ENCODE data around the gene CHRNA5.

The CHRNA5 gene

DNA sequence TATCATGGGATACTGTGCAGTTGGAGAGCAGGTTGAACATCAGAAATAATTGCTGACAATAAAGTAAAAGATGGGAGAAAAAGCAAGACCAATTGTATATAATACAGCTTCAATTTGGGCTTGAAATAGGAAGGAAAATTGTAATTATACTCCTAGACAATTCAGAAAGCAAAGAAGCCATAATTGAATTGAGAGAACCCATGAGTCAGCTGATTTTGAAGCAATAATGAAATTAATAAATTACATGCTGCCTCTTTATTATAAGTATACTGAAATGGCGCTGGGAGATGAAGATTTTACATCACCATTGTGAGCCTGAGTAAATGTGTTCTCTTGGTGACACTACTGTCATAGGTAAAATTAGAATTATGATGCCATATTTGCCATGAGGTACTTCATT, 32.3 kb downstream of the CHRNA5 start:
- Histone ChIP-seq H3K36me3 (replicated peaks; ENCODE audit: insufficient read depth, low read length) (no peaks in the 10 kb centered on the region), H3K9me2 (replicated peaks; ENCODE audit: insufficient read depth, low read length) (no peaks in the 10 kb centered on the region), H3F3A (ENCODE audit: insufficient read depth, low read length) (no peaks in the 10 kb centered on the region), H3K9me3 (replicated peaks; ENCODE audit: insufficient read depth, low read length) (no peaks in the 10 kb centered on the region; the same call in 1 of the 2 replicates), H3K79me2 (ENCODE audit: low read length) (no peaks in the 10 kb centered on the region), H2AFZ (ENCODE audit: low read length) (no peak overlapping the region), H3K27ac (ENCODE audit: low read length) (no peak overlapping the region), H3K4me2 (ENCODE audit: low read depth, low read length) (no peak overlapping the region), H4K20me1 (ENCODE audit: insufficient read depth, low read length) (no peaks in the 10 kb centered on the region), H3K9ac (ENCODE audit: low read length) (no peak overlapping the region), H3K27me3 (replicated peaks; ENCODE audit: insufficient read depth, low read length) (no peaks in the 10 kb centered on the region), H3K4me3 (ENCODE audit: low read length) (no peak overlapping the region), H3K4me1 (ENCODE audit: low read length) (no peaks in the 10 kb centered on the region)
- TF ChIP-seq, protein P1, sequence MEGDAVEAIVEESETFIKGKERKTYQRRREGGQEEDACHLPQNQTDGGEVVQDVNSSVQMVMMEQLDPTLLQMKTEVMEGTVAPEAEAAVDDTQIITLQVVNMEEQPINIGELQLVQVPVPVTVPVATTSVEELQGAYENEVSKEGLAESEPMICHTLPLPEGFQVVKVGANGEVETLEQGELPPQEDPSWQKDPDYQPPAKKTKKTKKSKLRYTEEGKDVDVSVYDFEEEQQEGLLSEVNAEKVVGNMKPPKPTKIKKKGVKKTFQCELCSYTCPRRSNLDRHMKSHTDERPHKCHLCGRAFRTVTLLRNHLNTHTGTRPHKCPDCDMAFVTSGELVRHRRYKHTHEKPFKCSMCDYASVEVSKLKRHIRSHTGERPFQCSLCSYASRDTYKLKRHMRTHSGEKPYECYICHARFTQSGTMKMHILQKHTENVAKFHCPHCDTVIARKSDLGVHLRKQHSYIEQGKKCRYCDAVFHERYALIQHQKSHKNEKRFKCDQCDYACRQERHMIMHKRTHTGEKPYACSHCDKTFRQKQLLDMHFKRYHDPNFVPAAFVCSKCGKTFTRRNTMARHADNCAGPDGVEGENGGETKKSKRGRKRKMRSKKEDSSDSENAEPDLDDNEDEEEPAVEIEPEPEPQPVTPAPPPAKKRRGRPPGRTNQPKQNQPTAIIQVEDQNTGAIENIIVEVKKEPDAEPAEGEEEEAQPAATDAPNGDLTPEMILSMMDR (IDR thresholded peaks at IDR 0.05; ENCODE audit: low read length) = no peak
- TF ChIP-seq EZH2phosphoT487 (IDR thresholded peaks at IDR 0.05; ENCODE audit: low read length) = no peak
- TF ChIP-seq EZH2 (optimal IDR thresholded peaks at IDR 0.05; ENCODE audit: low read depth, low read length) = no peak
- no peak for DNase-seq

DNA sequence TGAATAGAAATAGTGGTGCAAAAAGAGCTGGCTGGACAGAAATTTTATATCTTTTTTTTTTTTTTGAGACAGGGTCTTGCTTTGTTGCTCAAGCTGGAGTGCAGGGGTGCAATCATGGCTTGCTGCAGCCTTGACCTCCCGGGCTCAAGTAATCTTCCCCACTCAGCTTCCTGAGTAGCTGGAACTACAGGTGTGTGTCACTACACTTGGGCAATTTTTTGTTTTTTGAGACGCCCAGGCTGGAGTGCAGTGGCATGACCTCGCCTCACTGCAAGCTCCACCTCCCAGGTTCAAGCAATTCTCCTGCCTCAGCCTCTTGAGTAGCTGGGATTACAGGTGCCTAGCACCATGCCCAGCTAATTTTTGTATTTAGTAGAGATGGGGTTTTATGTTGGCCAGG, 33.0 kb downstream of the CHRNA5 start:
- Histone ChIP-seq H2AFZ (ENCODE audit: low read length) (no peak overlapping the region), H3K4me1 (ENCODE audit: low read length) (no peaks in the 10 kb centered on the region), H3K4me2 (ENCODE audit: low read depth, low read length) (no peak overlapping the region), H4K20me1 (ENCODE audit: insufficient read depth, low read length) (no peaks in the 10 kb centered on the region), H3K9ac (ENCODE audit: low read length) (no peak overlapping the region), H3K9me3 (replicated peaks; ENCODE audit: insufficient read depth, low read length) (no peaks in the 10 kb centered on the region; the same call in 1 of the 2 replicates), H3K27ac (ENCODE audit: low read length) (no peak overlapping the region), H3K4me3 (ENCODE audit: low read length) (no peak overlapping the region), H3K36me3 (replicated peaks; ENCODE audit: insufficient read depth, low read length) (no peaks in the 10 kb centered on the region), H3K9me2 (replicated peaks; ENCODE audit: insufficient read depth, low read length) (no peaks in the 10 kb centered on the region), H3F3A (ENCODE audit: insufficient read depth, low read length) (no peaks in the 10 kb centered on the region), H3K27me3 (replicated peaks; ENCODE audit: insufficient read depth, low read length) (no peaks in the 10 kb centered on the region), H3K79me2 (ENCODE audit: low read length) (no peaks in the 10 kb centered on the region)
- DNase-seq = no peak
- TF ChIP-seq EZH2phosphoT487 (IDR thresholded peaks at IDR 0.05; ENCODE audit: low read length) = no peak
- TF ChIP-seq, protein P1 (IDR thresholded peaks at IDR 0.05; ENCODE audit: low read length) = no peak
- no peak for TF ChIP-seq EZH2 (optimal IDR thresholded peaks at IDR 0.05; ENCODE audit: low read depth, low read length)

DNA sequence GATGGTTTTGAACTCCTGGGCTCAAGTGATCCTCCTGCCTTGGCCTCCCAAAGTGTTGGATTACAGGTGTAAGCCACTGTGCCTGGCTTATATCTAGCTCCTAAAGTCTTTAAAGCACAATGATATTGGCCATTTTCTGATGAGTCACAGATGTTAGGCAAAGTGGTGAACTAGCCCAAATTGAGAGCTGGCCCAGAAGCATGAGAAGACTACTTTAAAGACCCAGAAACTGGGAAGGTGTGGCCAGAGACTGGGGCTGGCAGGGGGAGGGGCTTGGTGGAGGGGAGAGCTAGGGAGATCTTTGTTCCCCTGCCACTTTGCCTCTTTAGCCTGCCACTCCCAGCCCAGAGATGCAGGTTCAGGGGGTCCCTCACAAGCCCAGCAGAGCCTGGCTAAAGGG, 33.9 kb downstream of the CHRNA5 start:
- Histone ChIP-seq H3K4me2 (ENCODE audit: low read depth, low read length) (no peak overlapping the region), H3K27ac (ENCODE audit: low read length) (no peak overlapping the region), H4K20me1 (ENCODE audit: insufficient read depth, low read length) (no peaks in the 10 kb centered on the region), H3K79me2 (ENCODE audit: low read length) (no peaks in the 10 kb centered on the region), H3K9ac (ENCODE audit: low read length) (no peak overlapping the region), H3K4me3 (ENCODE audit: low read length) (no peak overlapping the region), H3K27me3 (replicated peaks; ENCODE audit: insufficient read depth, low read length) (no peaks in the 10 kb centered on the region), H3K9me3 (replicated peaks; ENCODE audit: insufficient read depth, low read length) (no peaks in the 10 kb centered on the region; the same call in 1 of the 2 replicates), H3K4me1 (ENCODE audit: low read length) (no peaks in the 10 kb centered on the region), H3F3A (ENCODE audit: insufficient read depth, low read length) (no peaks in the 10 kb centered on the region), H2AFZ (ENCODE audit: low read length) (no peak overlapping the region), H3K9me2 (replicated peaks; ENCODE audit: insufficient read depth, low read length) (no peaks in the 10 kb centered on the region), H3K36me3 (replicated peaks; ENCODE audit: insufficient read depth, low read length) (no peaks in the 10 kb centered on the region)
- TF ChIP-seq EZH2 (optimal IDR thresholded peaks at IDR 0.05; ENCODE audit: low read depth, low read length) (no peak), EZH2phosphoT487 (IDR thresholded peaks at IDR 0.05; ENCODE audit: low read length) (no peak)
- TF ChIP-seq, protein P1 (IDR thresholded peaks at IDR 0.05; ENCODE audit: low read length) = no peak
- DNase-seq = no peak

All from MM.1S (cell line).